ENCODE results near the gene CCR7. TPM values are rescaled to one million over a fixed set of nuclear protein-coding genes. Genes with fewer than 3 reads are reported as not detected.

The CCR7 gene
- total RNA-seq, 1 experiment from 2014 or later, result 0.30 TPM

GRCh38 chr17:40580140-40580539, 14.9 kb upstream of the CCR7 start:
- ChIA-PET CTCF (no interaction called here), POLR2A (ENCODE audit: low non-redundant PET) (no interaction called here)
- DNase-seq (ENCODE audit: low spot score), result no peak
- TF ChIP-seq CTCF (conservative IDR thresholded peaks at IDR 0.05; ENCODE audit: low read depth, low read length), result no peak
- no peak for TF ChIP-seq EZH2 (IDR thresholded peaks at IDR 0.05; ENCODE audit: borderline replicate concordance, low read depth, low read length, poor library complexity, severe bottlenecking)
- intact Hi-C loops (cut with micrococcal nuclease; ENCODE audit: unreplicated experiment), result no loop called here
- no peaks in the 10 kb centered on the region for H3K9me3 ChIP-seq (ENCODE audit: low read depth, low read length, poor library complexity, severe bottlenecking)
- H3K27ac ChIP-seq (ENCODE audit: low read depth, low read length, poor library complexity, severe bottlenecking), result no peak overlapping the region
- no peaks in the 10 kb centered on the region for H3K36me3 ChIP-seq (ENCODE audit: insufficient read depth, low read length, poor library complexity, severe bottlenecking)
- BruUV-seq (replicated peaks), result no TSS peak
- H3K4me1 ChIP-seq (ENCODE audit: insufficient read depth, low read length, poor library complexity, severe bottlenecking), result no peaks in the 10 kb centered on the region
- no peak overlapping the region for H3K4me3 ChIP-seq (ENCODE audit: low read depth, low read length, poor library complexity, severe bottlenecking)
- H3K27me3 ChIP-seq (replicated peaks; ENCODE audit: insufficient read depth, low read depth, low read length, poor library complexity), result no peaks in the 10 kb centered on the region

- no TSS peak for BruUV-seq (replicated peaks)
- ChIA-PET POLR2A (ENCODE audit: low non-redundant PET) (no interaction called here), CTCF (no interaction called here)
- intact Hi-C loops (cut with micrococcal nuclease; ENCODE audit: unreplicated experiment), result no loop called here
- no peaks in the 10 kb centered on the region for H3K27me3 ChIP-seq (replicated peaks; ENCODE audit: insufficient read depth, low read depth, low read length, poor library complexity)
- H3K4me1 ChIP-seq (ENCODE audit: insufficient read depth, low read length, poor library complexity, severe bottlenecking), result no peaks in the 10 kb centered on the region
- H3K9me3 ChIP-seq (ENCODE audit: low read depth, low read length, poor library complexity, severe bottlenecking), result no peaks in the 10 kb centered on the region
- no peak overlapping the region for H3K4me3 ChIP-seq (ENCODE audit: low read depth, low read length, poor library complexity, severe bottlenecking)
- H3K27ac ChIP-seq (ENCODE audit: low read depth, low read length, poor library complexity, severe bottlenecking), result no peak overlapping the region
- TF ChIP-seq EZH2 (IDR thresholded peaks at IDR 0.05; ENCODE audit: borderline replicate concordance, low read depth, low read length, poor library complexity, severe bottlenecking) (no peak), CTCF (conservative IDR thresholded peaks at IDR 0.05; ENCODE audit: low read depth, low read length) (no peak)
- no peaks in the 10 kb centered on the region for H3K36me3 ChIP-seq (ENCODE audit: insufficient read depth, low read length, poor library complexity, severe bottlenecking)
- DNase-seq (ENCODE audit: low spot score), result no peak
Measured at GRCh38 chr17:40579471-40579870, 14.2 kb upstream of the CCR7 start.

- DNase-seq (ENCODE audit: low spot score), result no peak
- Histone ChIP-seq H3K4me1 (ENCODE audit: insufficient read depth, low read length, poor library complexity, severe bottlenecking) (no peaks in the 10 kb centered on the region), H3K36me3 (ENCODE audit: insufficient read depth, low read length, poor library complexity, severe bottlenecking) (no peaks in the 10 kb centered on the region), H3K27ac (ENCODE audit: low read depth, low read length, poor library complexity, severe bottlenecking) (no peak overlapping the region), H3K27me3 (replicated peaks; ENCODE audit: insufficient read depth, low read depth, low read length, poor library complexity) (no peaks in the 10 kb centered on the region), H3K4me3 (ENCODE audit: low read depth, low read length, poor library complexity, severe bottlenecking) (no peak overlapping the region), H3K9me3 (ENCODE audit: low read depth, low read length, poor library complexity, severe bottlenecking) (no peaks in the 10 kb centered on the region)
- CTCF ChIA-PET, result interaction anchor here (0.5 kb wide), 1 partner anchor 80 kb away, joined by 8 read pairs; no protein-coding TSS in a partner anchor
- POLR2A ChIA-PET (ENCODE audit: low non-redundant PET), result no interaction called here
- intact Hi-C loops (cut with micrococcal nuclease; ENCODE audit: unreplicated experiment), result no loop called here
- TF ChIP-seq EZH2 (IDR thresholded peaks at IDR 0.05; ENCODE audit: borderline replicate concordance, low read depth, low read length, poor library complexity, severe bottlenecking) (no peak), CTCF (conservative IDR thresholded peaks at IDR 0.05; ENCODE audit: low read depth, low read length) (no peak)
- no TSS peak for BruUV-seq (replicated peaks)
Measured at GRCh38 chr17:40577611-40578065, 12.4 kb upstream of the CCR7 start.
